ENCODE data around the gene EVI5.

GRCh38 chr1:92516574-92516973 is 268.3 kb downstream of the EVI5 start:
- TF ChIP-seq CTCF (IDR thresholded peaks at IDR 0.05; ENCODE audit: poor library complexity) (no peak), EZH2phosphoT487 (IDR thresholded peaks at IDR 0.05; ENCODE audit: low read depth, severe bottlenecking, unreplicated experiment) (no peak)

All from hepatocyte (in vitro differentiated cells).